ENCODE measurements around the gene ROBO3. TPM values are rescaled to one million over a fixed set of nuclear protein-coding genes. Genes with fewer than 3 reads are reported as not detected.

Gene ROBO3
- total and polyA plus RNA-seq, 2 donors (not counting 3 experiments of a cell fraction or from before 2014, with no cell fraction given) = 27.1 to 65.4 TPM

GRCh38 chr11:124898711-124899110, 33.5 kb downstream of the ROBO3 start:
- Histone ChIP-seq H3K27me3 (ENCODE audit: control insufficient read depth in 2 of 2, insufficient read depth in 2 of 2, low read length in 2 of 2) (no peaks in the 10 kb centered on the region), H3K4me1 (ENCODE audit: control insufficient read depth, extremely low read depth, insufficient read depth, low read length) (peaks cover 69% of the 10 kb centered on the region), H2AFZ (ENCODE audit: low read depth, low read length) (no peak overlapping the region), H3K4me3 (replicated peaks in 1 of 3; ENCODE audit: insufficient read depth in 1 of 3, low read depth in 1 of 3, low read length in 3 of 3) (peak overlapping the region in 1 of 3 experiments; percentile 3), H3K27ac (ENCODE audit: insufficient read depth, low read depth, low read length) (peak overlapping the region; percentile 95), H3K79me2 (ENCODE audit: control insufficient read depth, insufficient read depth, low read length) (peaks cover 47% of the 10 kb centered on the region), H3K9me3 (replicated peaks; ENCODE audit: control insufficient read depth, insufficient read depth, low read length) (no peaks in the 10 kb centered on the region), H3K9me1 (replicated peaks; ENCODE audit: control insufficient read depth, extremely low read depth, insufficient read depth, low read length) (no peaks in the 10 kb centered on the region), H3K36me3 (ENCODE audit: control insufficient read depth in 2 of 2, extremely low read depth in 1 of 2, insufficient read depth in 2 of 2, low read length in 2 of 2) (peaks cover 6 to 13% of the 10 kb centered on the region in 2 experiments), H4K20me1 (replicated peaks; ENCODE audit: control insufficient read depth, extremely low read depth, insufficient read depth, low read length) (no peaks in the 10 kb centered on the region), H3K4me2 (ENCODE audit: insufficient read depth, low read length) (peak overlapping the region; percentile 78), H3K9ac (replicated peaks; ENCODE audit: extremely low read depth, insufficient read depth, low read length) (peak overlapping the region; percentile 88)
- dilution Hi-C loops (cut with MboI; ENCODE audit: extremely low pct_ligation_motif_present, low sequenced_read_pairs) (no loop called here), intact Hi-C loops (cut with micrococcal nuclease) (loop anchor here (1.0 to 10.0 kb wide), 14 partner anchors 16 to 1836 kb away; partner anchors contain the start of genes CCDC15, HSPA8, SLC37A2 and STT3A)
- TF ChIP-seq GATA2 (IDR thresholded peaks at IDR 0.05; ENCODE audit: insufficient read depth, insufficient read length, low read depth, low read length) (peak; percentile 86), FOS (IDR thresholded peaks at IDR 0.05; ENCODE audit: borderline replicate concordance, insufficient read depth, low read length) (peak; percentile 52), MYC (IDR thresholded peaks at IDR 0.05; ENCODE audit: low read depth, low read length) (no peak), CTCF (IDR thresholded peaks at IDR 0.05; ENCODE audit: extremely low read depth in 1 of 2, insufficient read depth in 1 of 2, low read depth in 1 of 2, low read length in 2 of 2) (no peak), MAX (IDR thresholded peaks at IDR 0.05; ENCODE audit: insufficient read depth, insufficient read length) (no peak), POLR2A (IDR thresholded peaks at IDR 0.05; ENCODE audit: low read depth, low read length) (peak; percentile 52), EZH2 (IDR thresholded peaks at IDR 0.05; ENCODE audit: borderline replicate concordance, low read depth, low read length, severe bottlenecking) (no peak), JUN (IDR thresholded peaks at IDR 0.05; ENCODE audit: borderline replicate concordance, insufficient read depth, insufficient read length, low read depth) (no peak), POLR2AphosphoS5 (IDR thresholded peaks at IDR 0.05; ENCODE audit: insufficient read depth, low read depth, low read length) (peak; percentile 98)
- ChIA-PET CTCF (interaction anchor here (0.7 to 5.7 kb wide), 19 partner anchors 11 to 530 kb away, joined by 3 to 70 read pairs (median 7); partner anchors contain the start of genes CCDC15, HEPACAM and HEPN1), POLR2A (interaction anchor here (1.4 to 4.2 kb wide), 8 partner anchors 11 to 55 kb away, joined by 3 to 39 read pairs (median 6); partner anchors contain the start of gene CCDC15)
- FAIRE-seq (peak; percentile 99), DNase-seq (ENCODE audit: low read depth, low spot score) (peak; percentile 93)
- BruUV-seq (replicated peaks) = no TSS peak
